GM12891 (cell line): Measurements from ENCODE around the gene IGFLR1.

Experiments
- POLR2A ChIP-seq: IDR thresholded peaks from 2 replicates; pipeline ENCODE4 v1.6.1; 2011; ENCODE audit warnings: low read depth, low read length, control low read depth
- POLR2AphosphoS5 ChIP-seq: IDR thresholded peaks from 2 replicates; pipeline ENCODE4 v1.6.1; 2011; ENCODE audit warnings: low read depth, low read length, control low read depth

- no peak for TF ChIP-seq POLR2A
- TF ChIP-seq POLR2AphosphoS5 = no peak
Measured at GRCh38 chr19:35768082-35768421, 25.8 kb upstream of the IGFLR1 start.
